ENCODE results near the gene PHF21B. TPM values are rescaled to one million over a fixed set of nuclear protein-coding genes. Genes with fewer than 3 reads are reported as not detected.

PHF21B gene
- total and polyA plus RNA-seq, 2 experiments from 2014 or later = 20.6 to 149 TPM

GRCh38 chr22:45045208-45045607, 35.4 kb upstream of the PHF21B start:
- no peak for DNase-seq (ENCODE audit: low spot score)
- Mint-ChIP-seq H3K36me3 (ENCODE audit: low read depth) (peaks cover 17% of the 10 kb centered on the region), H3K4me1 (no peaks in the 10 kb centered on the region; the same call in 1 of the 3 replicates), H3K9me3 (peaks cover 27% of the 10 kb centered on the region), H3K4me3 (no peak overlapping the region), H3K27ac (no peak overlapping the region), H3K27me3 (ENCODE audit: insufficient read depth, low read depth, poor library complexity) (peaks cover 28% of the 10 kb centered on the region)
- no peak overlapping the region for H3K4me3 ChIP-seq
- H3K79me2 ChIP-seq (replicated peaks; ENCODE audit: insufficient read depth) = no peaks in the 10 kb centered on the region
- TF ChIP-seq STAT1 (IDR thresholded peaks at IDR 0.05; ENCODE audit: unreplicated experiment) (no peak), JUNB (IDR thresholded peaks at IDR 0.05; ENCODE audit: unreplicated experiment) (no peak), ZNF114 (CRISPR knock-in tag; IDR thresholded peaks at IDR 0.05) (no peak), EZH2 (IDR thresholded peaks at IDR 0.05; ENCODE audit: low read depth, unreplicated experiment) (no peak), NANOG (IDR thresholded peaks at IDR 0.05; ENCODE audit: borderline replicate concordance) (no peak), ZNF331 (CRISPR knock-in tag; IDR thresholded peaks at IDR 0.05; ENCODE audit: low read depth) (no peak), CREB1 (CRISPR knock-in tag; IDR thresholded peaks at IDR 0.05; ENCODE audit: low read depth) (no peak)
- TF ChIP-seq, protein P1, sequence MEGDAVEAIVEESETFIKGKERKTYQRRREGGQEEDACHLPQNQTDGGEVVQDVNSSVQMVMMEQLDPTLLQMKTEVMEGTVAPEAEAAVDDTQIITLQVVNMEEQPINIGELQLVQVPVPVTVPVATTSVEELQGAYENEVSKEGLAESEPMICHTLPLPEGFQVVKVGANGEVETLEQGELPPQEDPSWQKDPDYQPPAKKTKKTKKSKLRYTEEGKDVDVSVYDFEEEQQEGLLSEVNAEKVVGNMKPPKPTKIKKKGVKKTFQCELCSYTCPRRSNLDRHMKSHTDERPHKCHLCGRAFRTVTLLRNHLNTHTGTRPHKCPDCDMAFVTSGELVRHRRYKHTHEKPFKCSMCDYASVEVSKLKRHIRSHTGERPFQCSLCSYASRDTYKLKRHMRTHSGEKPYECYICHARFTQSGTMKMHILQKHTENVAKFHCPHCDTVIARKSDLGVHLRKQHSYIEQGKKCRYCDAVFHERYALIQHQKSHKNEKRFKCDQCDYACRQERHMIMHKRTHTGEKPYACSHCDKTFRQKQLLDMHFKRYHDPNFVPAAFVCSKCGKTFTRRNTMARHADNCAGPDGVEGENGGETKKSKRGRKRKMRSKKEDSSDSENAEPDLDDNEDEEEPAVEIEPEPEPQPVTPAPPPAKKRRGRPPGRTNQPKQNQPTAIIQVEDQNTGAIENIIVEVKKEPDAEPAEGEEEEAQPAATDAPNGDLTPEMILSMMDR (conservative IDR thresholded peaks at IDR 0.05; ENCODE audit: low read depth in 2 of 2) = no peak
- no peaks in the 10 kb centered on the region for H4K20me1 ChIP-seq (replicated peaks; ENCODE audit: insufficient read depth)
- H3K36me3 ChIP-seq (ENCODE audit: insufficient read depth) = no peaks in the 10 kb centered on the region
- H3F3A ChIP-seq (replicated peaks; ENCODE audit: low read depth) = no peaks in the 10 kb centered on the region
- H3K27ac ChIP-seq (ENCODE audit: low read depth) = no peak overlapping the region
- no peaks in the 10 kb centered on the region for H3K9me2 ChIP-seq (ENCODE audit: insufficient read depth)
- no peaks in the 10 kb centered on the region for H3K27me3 ChIP-seq (ENCODE audit: insufficient read depth)
- no peak overlapping the region for H3K4me2 ChIP-seq
- 0 out of 2 replicates have a peak, but pooled peaks cover 4% of the 10 kb centered on the region for H3K4me1 ChIP-seq (ENCODE audit: insufficient read depth)
- ATAC-seq = no peak
- no peak overlapping the region for H2AFZ ChIP-seq

DNA sequence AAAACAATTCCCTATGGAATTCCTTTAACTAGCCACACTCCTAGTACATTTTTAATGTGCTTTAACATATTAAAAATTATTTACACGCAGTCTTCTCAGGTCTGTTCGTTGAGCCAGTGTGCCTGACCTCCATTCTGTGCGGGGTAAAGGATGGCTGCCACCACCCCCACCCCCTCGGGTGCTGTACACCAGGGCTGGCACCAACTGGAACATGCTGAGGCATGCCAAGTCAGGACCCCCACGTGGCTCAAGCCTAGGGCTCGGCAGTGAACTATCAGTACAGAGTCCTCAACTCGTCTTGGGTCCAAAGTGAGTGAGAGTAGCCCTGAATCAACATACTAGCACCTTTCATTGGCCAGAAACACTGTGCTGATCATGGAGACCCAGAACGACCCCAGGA, 32.5 kb upstream of the PHF21B start:
- no peak overlapping the region for H3K4me3 Mint-ChIP-seq
- peaks cover 42% of the 10 kb centered on the region for H3K9me3 Mint-ChIP-seq
- Histone ChIP-seq H3K27me3 (ENCODE audit: insufficient read depth) (no peaks in the 10 kb centered on the region), H3K9me2 (ENCODE audit: insufficient read depth) (no peaks in the 10 kb centered on the region), H3F3A (replicated peaks; ENCODE audit: low read depth) (no peaks in the 10 kb centered on the region), H3K27ac (ENCODE audit: low read depth) (no peak overlapping the region), H3K36me3 (ENCODE audit: insufficient read depth) (no peaks in the 10 kb centered on the region), H2AFZ (no peak overlapping the region), H3K79me2 (replicated peaks; ENCODE audit: insufficient read depth) (no peaks in the 10 kb centered on the region), H4K20me1 (replicated peaks; ENCODE audit: insufficient read depth) (no peaks in the 10 kb centered on the region), H3K4me1 (ENCODE audit: insufficient read depth) (no peaks in the 10 kb centered on the region), H3K4me3 (no peak overlapping the region), H3K4me2 (no peak overlapping the region)
- no peak overlapping the region for H3K27ac Mint-ChIP-seq
- H3K4me1 Mint-ChIP-seq = no peaks in the 10 kb centered on the region
- ATAC-seq (no peak), DNase-seq (ENCODE audit: low spot score) (no peak)
- peaks cover 19% of the 10 kb centered on the region for H3K27me3 Mint-ChIP-seq (ENCODE audit: insufficient read depth, low read depth, poor library complexity)
- H3K36me3 Mint-ChIP-seq (ENCODE audit: low read depth) = peaks cover 29% of the 10 kb centered on the region
- TF ChIP-seq ZNF114 (CRISPR knock-in tag; IDR thresholded peaks at IDR 0.05) (no peak), REST (IDR thresholded peaks at IDR 0.05; ENCODE audit: unreplicated experiment) (no peak), EZH2phosphoT487 (IDR thresholded peaks at IDR 0.05; ENCODE audit: unreplicated experiment) (no peak), POLR2AphosphoS5 (IDR thresholded peaks at IDR 0.05; ENCODE audit: low read depth) (no peak), ETS1 (IDR thresholded peaks at IDR 0.05) (no peak), ZNF331 (CRISPR knock-in tag; IDR thresholded peaks at IDR 0.05; ENCODE audit: low read depth) (no peak), STAT1 (IDR thresholded peaks at IDR 0.05; ENCODE audit: unreplicated experiment) (no peak), JUNB (IDR thresholded peaks at IDR 0.05; ENCODE audit: unreplicated experiment) (no peak), EZH2 (IDR thresholded peaks at IDR 0.05; ENCODE audit: low read depth, unreplicated experiment) (no peak), NANOG (IDR thresholded peaks at IDR 0.05; ENCODE audit: borderline replicate concordance) (no peak)
- TF ChIP-seq, protein P1 (conservative IDR thresholded peaks at IDR 0.05; ENCODE audit: low read depth in 2 of 2) = no peak
